ENCODE data around the gene CTNNA3.

The CTNNA3 gene

GRCh38 chr10:66572700-66573099 lies 1123.3 kb downstream of the CTNNA3 start:
- DNase-seq (ENCODE audit: low read depth): no peak
- TF ChIP-seq CTCF (IDR thresholded peaks at IDR 0.05; ENCODE audit: control insufficient read depth, insufficient read depth, low read depth, low read length, missing control alignments): no peak
- H3K4me3 ChIP-seq (ENCODE audit: control insufficient read depth, low read depth, low read length): no peak overlapping the region

- TF ChIP-seq CTCF (IDR thresholded peaks at IDR 0.05; ENCODE audit: control insufficient read depth, insufficient read depth, low read depth, low read length, missing control alignments): no peak
- H3K4me3 ChIP-seq (ENCODE audit: control insufficient read depth, low read depth, low read length): no peak overlapping the region
- no peak for DNase-seq (ENCODE audit: low read depth)
Measured at GRCh38 chr10:66565999-66566398, 1130.0 kb downstream of the CTNNA3 start.

- TF ChIP-seq CTCF (IDR thresholded peaks at IDR 0.05; ENCODE audit: control insufficient read depth, insufficient read depth, low read depth, low read length, missing control alignments): no peak
- DNase-seq (ENCODE audit: low read depth): no peak
- no peak overlapping the region for H3K4me3 ChIP-seq (ENCODE audit: control insufficient read depth, low read depth, low read length)
Measured at GRCh38 chr10:66564287-66564686, 1131.7 kb downstream of the CTNNA3 start.

GRCh38 chr10:66555061-66555460 lies 1140.9 kb downstream of the CTNNA3 start:
- H3K4me3 ChIP-seq (ENCODE audit: control insufficient read depth, low read depth, low read length): no peak overlapping the region
- DNase-seq (ENCODE audit: low read depth): no peak
- TF ChIP-seq CTCF (IDR thresholded peaks at IDR 0.05; ENCODE audit: control insufficient read depth, insufficient read depth, low read depth, low read length, missing control alignments): no peak

GRCh38 chr10:66552331-66552730 lies 1143.7 kb downstream of the CTNNA3 start:
- DNase-seq (ENCODE audit: low read depth): no peak
- H3K4me3 ChIP-seq (ENCODE audit: control insufficient read depth, low read depth, low read length): no peak overlapping the region
- TF ChIP-seq CTCF (IDR thresholded peaks at IDR 0.05; ENCODE audit: control insufficient read depth, insufficient read depth, low read depth, low read length, missing control alignments): no peak

- DNase-seq (ENCODE audit: low read depth): no peak
- no peak overlapping the region for H3K4me3 ChIP-seq (ENCODE audit: control insufficient read depth, low read depth, low read length)
- no peak for TF ChIP-seq CTCF (IDR thresholded peaks at IDR 0.05; ENCODE audit: control insufficient read depth, insufficient read depth, low read depth, low read length, missing control alignments)
Measured at GRCh38 chr10:66550351-66550750, 1145.6 kb downstream of the CTNNA3 start.

GRCh38 chr10:66538908-66539307 lies 1157.1 kb downstream of the CTNNA3 start:
- no peak overlapping the region for H3K4me3 ChIP-seq (ENCODE audit: control insufficient read depth, low read depth, low read length)
- no peak for TF ChIP-seq CTCF (IDR thresholded peaks at IDR 0.05; ENCODE audit: control insufficient read depth, insufficient read depth, low read depth, low read length, missing control alignments)
- DNase-seq (ENCODE audit: low read depth): no peak
